WI38 (cell line): Measurements from ENCODE around the gene RIMKLA.

ENCODE experiments used
- H3K4me3 ChIP-seq: 2 replicates; pipeline ENCODE4 v1.5.1; 2011; ENCODE audit warnings: low read depth, mild to moderate bottlenecking, control low read depth, low read length
- TF ChIP-seq, protein P1 (sequence below): IDR thresholded peaks from 2 replicates; pipeline ENCODE4 v1.5.1; 2012; ENCODE audit warnings: low read depth, mild to moderate bottlenecking, control low read depth, low read length

RIMKLA gene

DNA sequence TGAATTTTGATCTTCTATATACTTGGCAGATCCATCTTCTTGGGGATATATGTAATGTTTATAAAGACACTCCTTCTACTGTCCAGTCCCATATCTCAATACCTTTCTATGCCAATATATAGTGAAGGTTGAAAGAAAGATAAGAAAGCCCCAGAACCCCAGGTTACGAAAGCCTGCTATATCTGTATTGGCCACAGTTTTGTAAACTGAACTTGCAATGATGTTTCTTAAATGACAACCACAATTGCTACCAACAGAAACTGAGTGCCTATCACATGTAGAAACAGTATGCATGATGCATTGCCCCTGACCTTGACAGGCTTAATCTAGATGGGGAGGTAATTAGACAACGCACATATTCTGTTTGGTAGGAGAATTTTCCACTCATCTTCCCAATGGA is 7.8 kb upstream of the RIMKLA start:
- TF ChIP-seq, protein P1, sequence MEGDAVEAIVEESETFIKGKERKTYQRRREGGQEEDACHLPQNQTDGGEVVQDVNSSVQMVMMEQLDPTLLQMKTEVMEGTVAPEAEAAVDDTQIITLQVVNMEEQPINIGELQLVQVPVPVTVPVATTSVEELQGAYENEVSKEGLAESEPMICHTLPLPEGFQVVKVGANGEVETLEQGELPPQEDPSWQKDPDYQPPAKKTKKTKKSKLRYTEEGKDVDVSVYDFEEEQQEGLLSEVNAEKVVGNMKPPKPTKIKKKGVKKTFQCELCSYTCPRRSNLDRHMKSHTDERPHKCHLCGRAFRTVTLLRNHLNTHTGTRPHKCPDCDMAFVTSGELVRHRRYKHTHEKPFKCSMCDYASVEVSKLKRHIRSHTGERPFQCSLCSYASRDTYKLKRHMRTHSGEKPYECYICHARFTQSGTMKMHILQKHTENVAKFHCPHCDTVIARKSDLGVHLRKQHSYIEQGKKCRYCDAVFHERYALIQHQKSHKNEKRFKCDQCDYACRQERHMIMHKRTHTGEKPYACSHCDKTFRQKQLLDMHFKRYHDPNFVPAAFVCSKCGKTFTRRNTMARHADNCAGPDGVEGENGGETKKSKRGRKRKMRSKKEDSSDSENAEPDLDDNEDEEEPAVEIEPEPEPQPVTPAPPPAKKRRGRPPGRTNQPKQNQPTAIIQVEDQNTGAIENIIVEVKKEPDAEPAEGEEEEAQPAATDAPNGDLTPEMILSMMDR = no peak
- H3K4me3 ChIP-seq = no peak overlapping the region

DNA sequence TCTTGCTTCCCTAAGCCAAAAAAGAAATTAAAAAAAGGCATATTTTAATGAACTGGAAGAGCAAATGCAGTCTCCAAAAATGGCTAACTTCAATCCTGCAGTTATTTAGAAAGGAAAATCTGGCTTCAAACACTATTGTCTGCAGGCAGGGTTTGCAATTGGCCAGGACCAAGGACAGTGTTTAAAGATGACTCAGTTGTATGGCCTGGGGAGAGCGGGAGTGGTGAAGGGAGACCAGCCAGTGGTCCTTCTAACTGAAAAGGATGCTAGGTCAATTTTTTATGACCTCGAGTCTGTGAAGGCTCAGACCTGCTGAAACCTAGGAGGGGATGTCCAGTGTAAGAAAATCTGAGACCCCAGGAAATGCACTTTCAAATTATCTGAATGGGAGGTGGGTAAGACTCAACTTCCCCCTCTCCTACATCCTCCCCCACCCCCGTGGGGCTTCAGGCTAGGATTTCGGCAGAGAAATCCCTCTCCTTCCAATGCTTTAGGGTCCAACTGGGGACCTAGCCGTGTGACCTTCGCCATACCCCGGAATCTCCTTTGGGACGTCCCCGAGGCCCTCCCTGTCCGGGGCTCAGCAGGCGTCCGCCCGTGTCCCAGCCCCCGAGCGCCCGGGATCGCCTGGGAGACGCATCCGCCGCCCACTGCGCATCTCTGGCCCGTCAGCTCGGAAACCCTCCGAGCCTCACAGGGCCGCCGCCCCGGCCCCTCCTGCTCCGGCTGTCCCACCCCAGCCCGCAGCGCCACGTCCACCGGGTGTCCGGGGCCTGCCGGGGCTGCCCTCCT is 602 bp upstream of the RIMKLA start:
- 0 out of 2 replicates have a peak overlapping the region, but pooled peaks have one; percentile 10 for H3K4me3 ChIP-seq
- TF ChIP-seq, protein P1 = no peak

DNA sequence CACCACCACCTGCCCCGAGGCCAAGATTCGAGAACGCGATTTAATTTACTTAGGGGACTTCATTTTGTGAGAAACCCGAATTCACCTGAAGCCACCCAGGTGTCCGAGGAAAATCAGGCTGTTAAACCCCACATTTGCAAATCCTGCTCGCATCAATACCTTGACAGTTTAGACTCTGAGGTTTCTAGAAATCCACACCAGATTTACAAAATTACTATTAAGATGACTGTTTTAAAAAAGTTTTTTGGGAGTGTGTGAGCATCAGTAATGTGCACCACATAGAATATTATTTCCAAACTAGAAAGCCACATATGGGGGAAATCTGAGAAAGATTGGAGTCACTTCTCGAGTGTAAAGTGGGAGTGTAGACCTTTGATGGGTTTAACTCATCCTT is 685 bp downstream of the RIMKLA start:
- TF ChIP-seq, protein P1 = no peak
- H3K4me3 ChIP-seq = no peak overlapping the region

DNA sequence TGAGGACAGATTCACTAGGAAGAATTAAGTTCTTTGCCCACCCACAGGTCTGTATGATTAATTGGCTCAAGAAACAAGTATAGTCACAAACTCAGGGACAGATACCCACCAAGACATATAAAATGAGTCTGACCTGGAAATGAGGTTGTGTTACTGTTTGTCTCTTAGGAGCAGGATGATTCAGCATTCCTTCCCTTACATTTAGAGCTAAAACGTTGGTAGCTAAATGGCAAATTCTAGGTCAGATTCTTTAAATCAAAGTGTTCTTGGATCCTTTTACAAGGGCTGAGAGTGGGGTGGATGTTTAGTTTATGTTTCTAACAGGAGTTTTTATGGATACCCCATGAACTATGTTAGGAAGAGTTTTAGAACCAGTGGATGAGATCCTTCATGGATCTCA is 4.7 kb downstream of the RIMKLA start:
- TF ChIP-seq, protein P1 = no peak
- H3K4me3 ChIP-seq = no peak overlapping the region

DNA sequence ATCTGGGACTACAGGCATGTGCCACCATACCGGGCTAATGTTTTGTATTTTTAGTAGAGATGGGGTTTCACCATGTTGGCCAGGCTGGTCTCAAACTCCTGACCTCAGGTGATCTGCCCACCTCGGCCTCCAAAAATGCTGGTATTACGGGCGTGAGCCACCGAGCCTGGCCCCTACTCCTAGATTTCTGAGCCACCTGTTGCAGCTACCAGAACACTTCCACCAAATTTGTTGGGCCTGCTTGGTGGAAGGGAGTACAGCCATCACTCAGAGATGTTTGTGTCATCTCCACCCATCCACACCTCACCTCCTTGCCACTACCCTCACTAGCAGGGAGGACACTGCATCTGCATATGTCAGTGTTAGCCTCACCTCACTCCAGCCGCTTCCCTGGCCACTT is 5.5 kb downstream of the RIMKLA start:
- TF ChIP-seq, protein P1 = no peak
- no peak overlapping the region for H3K4me3 ChIP-seq

DNA sequence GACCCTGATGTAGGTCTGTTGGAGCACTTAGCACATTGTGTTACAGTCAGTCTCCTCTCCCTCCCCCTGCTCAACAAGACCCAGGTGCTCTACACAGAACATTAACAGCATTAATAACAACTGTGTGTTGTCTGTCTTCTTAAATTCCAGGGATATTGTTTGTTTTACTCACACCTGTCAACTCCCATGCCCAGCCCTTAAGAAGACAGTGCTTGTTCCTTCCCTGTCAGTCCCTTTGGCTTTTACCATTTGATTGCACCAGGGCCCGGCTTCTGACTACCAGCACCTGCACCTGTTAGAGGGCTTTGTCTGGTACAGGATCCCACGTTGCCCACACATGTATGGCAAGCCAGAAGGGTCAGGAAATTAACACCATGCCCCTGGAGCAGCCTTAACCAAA is 11.7 kb downstream of the RIMKLA start:
- no peak overlapping the region for H3K4me3 ChIP-seq
- TF ChIP-seq, protein P1 = no peak

DNA sequence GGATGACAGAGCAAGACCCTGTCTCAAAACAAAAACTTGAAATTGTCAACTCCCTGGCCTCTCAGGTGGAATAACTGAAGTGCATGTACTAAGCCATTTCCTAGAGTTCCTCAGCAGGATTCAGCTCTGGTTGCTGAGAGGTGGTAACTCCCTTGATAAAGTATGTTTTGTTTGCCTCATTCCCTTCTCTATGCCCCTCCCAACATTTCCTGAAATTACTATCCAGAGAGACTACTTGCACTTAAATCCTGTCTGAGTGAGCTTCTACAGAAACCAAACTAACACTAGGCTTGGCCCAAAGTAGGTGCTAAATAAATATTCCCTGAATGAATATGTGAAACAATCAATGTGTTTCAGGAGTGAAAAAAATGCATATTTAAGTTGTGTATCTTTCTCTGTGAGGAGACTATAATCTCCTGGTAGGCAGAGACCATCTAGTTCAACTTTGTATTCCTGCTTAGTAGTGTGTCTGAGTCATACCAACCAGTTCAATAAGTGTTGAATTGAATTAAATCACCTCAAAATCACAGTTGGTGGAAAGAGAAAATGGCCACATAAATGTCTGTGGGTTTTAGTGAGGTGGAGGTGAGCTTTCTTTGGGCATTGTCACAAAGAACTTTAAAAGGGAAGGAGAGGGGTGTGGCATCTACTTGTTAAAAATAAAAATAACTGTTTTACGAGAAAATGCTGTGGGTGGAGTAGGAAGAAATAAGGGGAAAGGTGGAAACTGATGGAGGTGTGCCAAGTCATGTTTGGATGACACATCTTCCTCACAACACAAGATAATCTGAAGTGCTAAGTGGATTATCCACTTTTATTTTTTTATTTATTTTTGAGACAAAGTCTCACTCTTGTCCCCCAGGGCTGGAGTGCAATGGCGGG is 12.6 kb downstream of the RIMKLA start:
- TF ChIP-seq, protein P1 = no peak
- H3K4me3 ChIP-seq = no peak overlapping the region
